ENCODE measurements around the gene BRIP1.
A peak's percentile ranks its signal among the peaks of the same experiment; 100 is the strongest.
"Not testable (repeated sequence)": the region's sequence is repeated elsewhere in the genome, so short reads cannot be mapped to it uniquely, and the experiment has no call there.

BRIP1 gene

DNA sequence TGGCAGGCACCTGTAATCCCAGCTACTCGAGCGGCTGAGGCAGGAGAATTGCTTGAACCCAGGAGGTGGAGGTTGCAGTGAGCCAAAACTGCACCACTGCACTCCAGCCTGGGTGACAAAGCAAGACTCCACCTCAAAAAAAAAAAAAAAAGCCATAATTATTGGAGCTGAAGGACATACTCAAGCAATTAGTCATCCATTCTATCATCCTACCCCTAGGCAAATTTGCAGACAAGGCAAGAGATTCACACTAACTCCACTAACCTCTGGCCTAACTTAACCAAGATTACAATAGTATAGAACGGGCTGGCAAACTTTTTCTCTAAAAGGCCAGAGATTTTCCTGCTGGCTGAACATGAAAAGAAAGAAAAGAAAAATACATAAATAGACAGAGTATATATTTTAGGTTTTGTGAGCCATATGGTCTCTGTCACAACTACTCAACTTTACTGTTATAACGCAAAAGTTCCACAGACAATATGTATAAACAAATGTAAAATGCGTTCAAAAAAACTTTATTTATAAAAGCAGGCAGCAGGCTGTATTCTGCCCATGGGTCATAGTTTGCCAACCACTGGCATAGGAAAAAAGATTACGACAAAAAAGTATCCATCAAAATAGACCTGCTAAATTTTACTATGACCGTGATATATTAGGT, 29.7 kb downstream of the BRIP1 start:
- in situ Hi-C loops (cut with HindIII; ENCODE audit: low sequenced_read_pairs), result no loop called here
- DNase-seq (ENCODE audit: low read depth), result peak; percentile 5
- TF ChIP-seq, protein P1, sequence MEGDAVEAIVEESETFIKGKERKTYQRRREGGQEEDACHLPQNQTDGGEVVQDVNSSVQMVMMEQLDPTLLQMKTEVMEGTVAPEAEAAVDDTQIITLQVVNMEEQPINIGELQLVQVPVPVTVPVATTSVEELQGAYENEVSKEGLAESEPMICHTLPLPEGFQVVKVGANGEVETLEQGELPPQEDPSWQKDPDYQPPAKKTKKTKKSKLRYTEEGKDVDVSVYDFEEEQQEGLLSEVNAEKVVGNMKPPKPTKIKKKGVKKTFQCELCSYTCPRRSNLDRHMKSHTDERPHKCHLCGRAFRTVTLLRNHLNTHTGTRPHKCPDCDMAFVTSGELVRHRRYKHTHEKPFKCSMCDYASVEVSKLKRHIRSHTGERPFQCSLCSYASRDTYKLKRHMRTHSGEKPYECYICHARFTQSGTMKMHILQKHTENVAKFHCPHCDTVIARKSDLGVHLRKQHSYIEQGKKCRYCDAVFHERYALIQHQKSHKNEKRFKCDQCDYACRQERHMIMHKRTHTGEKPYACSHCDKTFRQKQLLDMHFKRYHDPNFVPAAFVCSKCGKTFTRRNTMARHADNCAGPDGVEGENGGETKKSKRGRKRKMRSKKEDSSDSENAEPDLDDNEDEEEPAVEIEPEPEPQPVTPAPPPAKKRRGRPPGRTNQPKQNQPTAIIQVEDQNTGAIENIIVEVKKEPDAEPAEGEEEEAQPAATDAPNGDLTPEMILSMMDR (IDR thresholded peaks at IDR 0.05; ENCODE audit: low read depth, low read length, missing control alignments), result no peak
- H3K4me3 ChIP-seq (ENCODE audit: low read depth, low read length), result no peak overlapping the region

DNA sequence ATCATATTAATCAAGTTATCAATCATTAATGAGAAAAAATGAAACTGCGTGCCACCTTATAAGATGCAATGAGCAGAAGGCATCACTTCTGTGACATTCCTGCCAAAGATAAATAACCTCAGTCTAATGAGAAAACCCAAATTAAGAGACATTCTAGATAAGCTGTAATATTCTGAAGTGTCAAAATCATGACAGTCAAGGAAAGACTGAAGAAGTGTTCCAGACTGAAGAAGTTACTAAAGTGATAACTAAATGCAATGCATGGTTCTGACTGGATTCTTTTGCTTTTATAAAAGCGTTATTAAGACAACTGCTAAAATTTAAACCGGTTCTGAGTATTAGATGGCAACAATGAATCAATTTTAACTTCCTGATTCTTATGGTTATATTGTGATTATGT, 30.9 kb downstream of the BRIP1 start:
- in situ Hi-C loops (cut with HindIII; ENCODE audit: low sequenced_read_pairs), result no loop called here
- TF ChIP-seq, protein P1 (IDR thresholded peaks at IDR 0.05; ENCODE audit: low read depth, low read length, missing control alignments), result no peak
- no peak overlapping the region for H3K4me3 ChIP-seq (ENCODE audit: low read depth, low read length)
- no peak for DNase-seq (ENCODE audit: low read depth)

DNA sequence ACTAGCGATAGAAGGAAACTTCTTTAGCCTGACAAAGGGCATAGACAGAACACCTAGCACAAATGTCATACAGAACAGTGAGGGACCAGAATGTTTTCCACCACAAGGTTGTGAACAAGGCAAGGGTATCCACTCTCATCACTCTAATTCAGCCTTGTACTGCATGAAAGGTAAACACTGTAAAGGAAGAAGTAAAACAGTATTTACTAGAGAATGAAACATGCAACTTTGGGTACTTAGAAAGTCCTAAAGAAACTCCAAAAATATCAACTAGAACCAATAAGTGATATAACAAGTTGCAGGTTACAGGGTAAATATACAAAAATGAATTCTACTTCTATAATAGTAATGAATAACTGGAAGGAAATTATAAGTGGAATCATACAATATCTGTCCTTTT, 32.2 kb downstream of the BRIP1 start:
- no peak overlapping the region for H3K4me3 ChIP-seq (ENCODE audit: low read depth, low read length)
- TF ChIP-seq, protein P1 (IDR thresholded peaks at IDR 0.05; ENCODE audit: low read depth, low read length, missing control alignments), result no peak
- in situ Hi-C loops (cut with HindIII; ENCODE audit: low sequenced_read_pairs), result no loop called here
- DNase-seq (ENCODE audit: low read depth), result no peak

DNA sequence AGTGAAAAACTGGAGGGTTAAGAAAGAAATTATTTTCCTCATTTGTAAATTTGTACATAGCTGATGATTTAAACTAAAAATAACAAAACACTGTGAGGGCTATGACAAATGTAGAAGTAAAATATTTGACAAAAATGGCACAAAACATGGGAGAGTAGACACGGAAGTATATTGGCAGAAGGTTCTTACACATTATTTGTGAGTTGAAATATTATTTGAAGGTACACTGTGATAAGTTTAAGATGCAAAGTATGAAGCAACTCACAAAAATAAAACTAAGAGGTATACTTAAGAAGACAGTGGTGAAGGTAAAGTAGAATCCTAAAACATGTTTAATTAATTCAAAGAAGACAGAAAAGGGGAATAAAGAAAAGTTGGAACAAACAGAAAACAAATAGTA, 34.6 kb downstream of the BRIP1 start:
- DNase-seq (ENCODE audit: low read depth), result no peak
- in situ Hi-C loops (cut with HindIII; ENCODE audit: low sequenced_read_pairs), result no loop called here
- H3K4me3 ChIP-seq (ENCODE audit: low read depth, low read length), result no peak overlapping the region
- TF ChIP-seq, protein P1 (IDR thresholded peaks at IDR 0.05; ENCODE audit: low read depth, low read length, missing control alignments), result no peak

DNA sequence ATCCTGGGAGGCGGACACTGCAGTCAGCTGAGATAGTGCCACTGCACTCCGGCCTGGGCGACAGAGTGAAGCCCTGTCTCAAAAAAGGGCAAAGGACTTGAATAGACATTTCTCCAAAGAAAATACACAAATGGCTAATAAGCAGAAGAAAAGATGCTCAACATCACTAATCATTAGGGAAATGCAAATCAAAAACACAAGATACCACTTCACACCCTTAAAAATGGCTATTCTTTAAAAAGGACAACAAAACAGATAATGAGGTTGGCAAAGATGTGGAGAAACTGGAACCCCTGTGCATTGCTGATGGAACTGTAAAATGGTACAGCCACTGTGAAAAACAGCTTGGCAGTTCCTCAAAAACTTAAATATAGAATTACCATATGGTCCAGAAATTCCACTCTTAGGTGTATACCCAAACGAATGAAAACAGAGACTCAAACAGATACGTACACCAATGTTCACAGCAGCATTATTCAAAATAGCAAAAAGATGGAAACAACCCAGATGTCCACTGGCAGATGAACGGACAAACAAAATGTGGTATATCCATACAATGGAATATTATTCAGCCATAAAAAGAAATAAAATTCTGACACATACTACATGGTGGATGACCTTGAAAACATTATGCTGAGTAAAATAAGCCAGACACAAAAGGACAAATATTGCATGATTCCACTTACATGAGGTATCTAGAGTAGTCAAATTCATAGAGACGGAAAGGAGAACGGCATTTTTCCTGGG, 35.5 kb downstream of the BRIP1 start:
- H3K4me3 ChIP-seq (ENCODE audit: low read depth, low read length), result no peak overlapping the region
- TF ChIP-seq, protein P1 (IDR thresholded peaks at IDR 0.05; ENCODE audit: low read depth, low read length, missing control alignments), result no peak
- in situ Hi-C loops (cut with HindIII; ENCODE audit: low sequenced_read_pairs), result no loop called here
- no peak for DNase-seq (ENCODE audit: low read depth)

DNA sequence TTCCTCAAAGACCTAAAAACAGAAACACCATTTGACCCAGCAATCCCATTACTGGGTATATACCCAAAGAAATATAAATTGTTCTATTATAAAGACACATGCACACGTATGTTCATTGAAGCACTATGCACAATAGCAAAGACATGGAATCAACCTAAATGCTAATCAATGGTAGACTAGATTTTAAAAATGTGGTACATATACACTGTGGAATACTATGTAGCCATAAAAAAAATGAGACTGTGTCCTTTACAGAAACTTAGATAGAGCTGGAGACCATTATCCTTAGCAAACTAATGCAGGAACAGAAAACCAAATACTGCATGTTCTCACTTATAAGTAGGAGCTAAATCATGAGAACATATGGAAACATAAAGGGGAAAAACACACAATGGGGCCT, 36.5 kb downstream of the BRIP1 start:
- DNase-seq (ENCODE audit: low read depth); in situ Hi-C loops (cut with HindIII; ENCODE audit: low sequenced_read_pairs); H3K4me3 ChIP-seq (ENCODE audit: low read depth, low read length): not testable (repeated sequence)

DNA sequence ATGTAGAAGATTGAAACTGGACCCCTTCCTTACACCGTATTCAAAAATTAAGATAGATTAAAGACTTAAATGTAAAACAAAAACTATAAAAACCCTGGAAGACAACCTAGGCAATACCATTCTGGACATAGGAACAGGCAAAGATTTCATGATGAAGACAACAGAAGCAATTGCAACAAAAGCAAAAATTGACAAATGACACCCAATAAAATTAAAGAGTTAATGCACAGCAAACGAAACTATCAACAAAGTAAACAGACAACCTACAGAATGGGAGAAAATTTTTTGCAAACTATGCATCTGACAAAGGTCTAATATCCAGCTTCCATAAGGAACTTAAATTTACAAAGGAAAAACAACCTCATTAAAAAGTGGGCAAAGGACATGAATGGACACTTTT, 37.1 kb downstream of the BRIP1 start:
- in situ Hi-C loops (cut with HindIII; ENCODE audit: low sequenced_read_pairs); H3K4me3 ChIP-seq (ENCODE audit: low read depth, low read length); DNase-seq (ENCODE audit: low read depth): not testable (repeated sequence)
